Stimulated activated memory B cell treated with anti-CD40 and anti-IgM and Interleukin-4, amounts not matched to agents 10 μg/mL and 1 μg/mL and 100 μg/mL, for 72 hours (primary cell): ENCODE results near the gene P2RY14.
A peak's percentile ranks its signal among the peaks of the same experiment; 100 is the strongest.
"Not testable (repeated sequence)": the region's sequence is repeated elsewhere in the genome, so short reads cannot be mapped to it uniquely, and the experiment has no call there.

Source experiments
- ATAC-seq: fragments of 150-1000 bp; cut with Tn5 transposase; 2 replicates; pipeline ENCODE4 v1.10.0; 2021
- H3K27ac Mint-ChIP-seq: one replicate; pipeline ENCODE4 v1.8.0; 2022; ENCODE audit warnings: mild to moderate bottlenecking, mixed read lengths
- H3K27me3 Mint-ChIP-seq: one replicate; pipeline ENCODE4 v1.8.0; 2022; ENCODE audit warnings: mixed read lengths
- H3K36me3 Mint-ChIP-seq: one replicate; pipeline ENCODE4 v1.8.0; 2022; ENCODE audit warnings: mixed read lengths
- H3K4me1 Mint-ChIP-seq: one replicate; pipeline ENCODE4 v1.8.0; 2022; ENCODE audit warnings: mixed read lengths
- H3K4me3 Mint-ChIP-seq: one replicate; pipeline ENCODE4 v1.8.0; 2022; ENCODE audit warnings: mild to moderate bottlenecking, moderate library complexity, mixed read lengths
- H3K9me3 Mint-ChIP-seq: one replicate; pipeline ENCODE4 v1.8.0; 2022; ENCODE audit warnings: mixed read lengths

The P2RY14 gene

GRCh38 chr3:151171145-151171757 lies 107.1 kb downstream of the P2RY14 start:
- H3K4me1 Mint-ChIP-seq: peaks cover 40% of the 10 kb centered on the region
- peak; percentile 69 for ATAC-seq
- H3K27ac Mint-ChIP-seq: peak overlapping the region; percentile 82
- H3K4me3 Mint-ChIP-seq: peak overlapping the region; percentile 9
- H3K36me3 Mint-ChIP-seq: no peaks in the 10 kb centered on the region
- H3K9me3 Mint-ChIP-seq: no peaks in the 10 kb centered on the region
- H3K27me3 Mint-ChIP-seq: no peaks in the 10 kb centered on the region

GRCh38 chr3:151169948-151170679 lies 108.2 kb downstream of the P2RY14 start:
- H3K9me3 Mint-ChIP-seq, H3K36me3 Mint-ChIP-seq, H3K27me3 Mint-ChIP-seq: not testable (repeated sequence)
- H3K4me3 Mint-ChIP-seq: peak overlapping the region; percentile 20
- ATAC-seq: peak; percentile 68
- H3K27ac Mint-ChIP-seq: peak overlapping the region; percentile 82
- peaks cover 40% of the 10 kb centered on the region for H3K4me1 Mint-ChIP-seq

GRCh38 chr3:151169262-151169947 lies 108.9 kb downstream of the P2RY14 start:
- H3K27ac Mint-ChIP-seq: peak overlapping the region; percentile 82
- H3K9me3 Mint-ChIP-seq: no peaks in the 10 kb centered on the region
- no peaks in the 10 kb centered on the region for H3K36me3 Mint-ChIP-seq
- peaks cover 40% of the 10 kb centered on the region for H3K4me1 Mint-ChIP-seq
- H3K27me3 Mint-ChIP-seq: no peaks in the 10 kb centered on the region
- H3K4me3 Mint-ChIP-seq: peak overlapping the region; percentile 20
- ATAC-seq: peak; percentile 84

- Mint-ChIP-seq H3K27me3 (no peaks in the 10 kb centered on the region), H3K9me3 (no peaks in the 10 kb centered on the region), H3K4me3 (no peak overlapping the region), H3K4me1 (peaks cover 40% of the 10 kb centered on the region), H3K36me3 (no peaks in the 10 kb centered on the region), H3K27ac (peak overlapping the region; percentile 24)
- ATAC-seq: peak; percentile 41
Observed at GRCh38 chr3:151168269-151169094, 109.9 kb downstream of the P2RY14 start.

- Mint-ChIP-seq H3K4me1 (peaks cover 28% of the 10 kb centered on the region), H3K36me3 (no peaks in the 10 kb centered on the region), H3K27ac (no peak overlapping the region), H3K4me3 (no peak overlapping the region), H3K27me3 (no peaks in the 10 kb centered on the region), H3K9me3 (no peaks in the 10 kb centered on the region)
- no peak for ATAC-seq
Observed at GRCh38 chr3:151166161-151166560, 112.2 kb downstream of the P2RY14 start.

GRCh38 chr3:151165226-151165625 lies 113.1 kb downstream of the P2RY14 start:
- Mint-ChIP-seq H3K4me3 (no peak overlapping the region), H3K9me3 (no peaks in the 10 kb centered on the region), H3K36me3 (no peaks in the 10 kb centered on the region), H3K27me3 (no peaks in the 10 kb centered on the region), H3K4me1 (peaks cover 19% of the 10 kb centered on the region), H3K27ac (no peak overlapping the region)
- no peak for ATAC-seq
